Measurements from ENCODE around the gene HDAC4. TPM values are rescaled to one million over a fixed set of nuclear protein-coding genes. Genes with fewer than 3 reads are reported as not detected.

The HDAC4 gene
- total and polyA plus RNA-seq, 2 of the 8 experiments (the other 6 are each of a cell fraction or from before 2014, with no cell fraction given), result 15.4 to 31.5 TPM

DNA sequence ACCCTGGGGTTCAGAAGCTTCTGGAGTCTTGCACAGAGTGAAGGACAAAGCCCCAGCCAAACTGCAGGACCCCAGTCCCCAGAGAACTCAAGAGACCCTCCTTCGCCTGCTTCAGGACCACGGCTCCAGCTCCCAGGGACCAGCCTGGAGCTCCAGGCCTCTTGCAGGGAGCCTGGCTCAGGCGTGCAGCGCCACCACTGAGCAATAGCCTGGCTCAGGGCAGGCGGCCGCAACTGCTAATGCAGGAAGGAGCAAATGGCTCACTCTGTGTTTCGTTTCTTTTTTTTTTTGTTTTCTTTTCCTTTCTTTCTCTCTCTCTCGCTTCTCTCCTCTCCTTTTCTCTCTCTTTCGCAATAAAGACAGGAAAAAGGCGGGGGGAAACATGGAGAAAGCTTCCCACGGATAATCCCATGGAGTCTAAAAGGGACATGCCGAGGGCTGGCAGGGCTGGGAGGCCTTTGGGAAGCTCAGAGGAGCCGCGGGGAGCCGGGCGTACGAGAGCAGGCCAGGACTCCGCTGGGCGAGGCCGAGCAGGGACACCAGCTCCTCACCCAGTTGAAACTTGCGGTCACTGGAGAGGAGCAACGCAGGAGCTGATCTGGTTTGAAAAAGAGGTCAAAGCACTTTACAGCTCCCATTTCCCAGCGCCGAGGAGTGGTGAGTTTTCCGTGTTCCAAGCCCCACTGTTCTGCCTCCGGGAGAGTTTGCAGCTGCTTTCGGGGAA is 308.1 kb downstream of the HDAC4 start:
- Histone ChIP-seq H3K4ac (replicated peaks; ENCODE audit: insufficient read length, low read depth, low read length) (no peak overlapping the region), H3K4me2 (ENCODE audit: insufficient read depth in 1 of 2, low read depth in 2 of 2, low read length in 2 of 2) (no peak overlapping the region), H2BK12ac (ENCODE audit: low read depth, low read length) (no peak overlapping the region), H3K14ac (ENCODE audit: insufficient read length) (no peak overlapping the region), H3K4me3 (ENCODE audit: extremely low read depth in 1 of 4, insufficient read depth in 2 of 4, low read depth in 3 of 4, low read length in 4 of 4) (no peak overlapping the region), H3K4me1 (replicated peaks in 1 of 4; ENCODE audit: control insufficient read depth in 3 of 4, insufficient read depth in 4 of 4, low read length in 3 of 4) (no peaks in the 10 kb centered on the region), H4K5ac (ENCODE audit: insufficient read length, low read depth, low read length) (no peak overlapping the region), H3K27ac (ENCODE audit: low read depth, low read length) (no peak overlapping the region), H3K9ac (replicated peaks in 1 of 4; ENCODE audit: extremely low read depth in 1 of 4, low read depth in 3 of 4, low read length in 3 of 4) (no peak overlapping the region), H3K56ac (replicated peaks; ENCODE audit: insufficient read length, low read depth, low read length) (no peak overlapping the region), H3K23me2 (ENCODE audit: low read depth, low read length) (no peaks in the 10 kb centered on the region), H3K18ac (ENCODE audit: extremely low read depth, low read length) (no peak overlapping the region), H2AFZ (ENCODE audit: low read length) (no peak overlapping the region), H3K36me3 (ENCODE audit: control insufficient read depth in 2 of 4, insufficient read depth in 4 of 4, low read length in 3 of 4) (peaks cover 0 to 4% (median 0%) of the 10 kb centered on the region in 4 experiments; a peak in 1 of 8 replicates), H4K8ac (ENCODE audit: extremely low read depth, insufficient read depth, low read length) (no peak overlapping the region), H3K79me1 (ENCODE audit: low read depth, low read length) (no peaks in the 10 kb centered on the region), H3K79me2 (ENCODE audit: control insufficient read depth in 1 of 2, insufficient read depth in 2 of 2, low read length in 2 of 2) (no peaks in the 10 kb centered on the region), H2BK15ac (ENCODE audit: low read length) (no peak overlapping the region), H2BK20ac (ENCODE audit: low read length) (no peak overlapping the region), H3K23ac (ENCODE audit: insufficient read length) (no peak overlapping the region), H2BK120ac (replicated peaks; ENCODE audit: low read depth, low read length) (no peak overlapping the region), H4K20me1 (replicated peaks in 1 of 2; ENCODE audit: control insufficient read depth in 1 of 2, insufficient read depth in 2 of 2, low read length in 2 of 2) (peaks cover 0 to 2% of the 10 kb centered on the region in 2 experiments), H2AK5ac (ENCODE audit: low read depth, low read length) (no peak overlapping the region), H3K27me3 (replicated peaks in 1 of 4; ENCODE audit: control insufficient read depth in 3 of 4, extremely low read depth in 1 of 4, insufficient read depth in 3 of 4, low read length in 3 of 4) (no peaks in the 10 kb centered on the region), H3K9me3 (ENCODE audit: insufficient read depth in 2 of 2, low read depth in 1 of 2, low read length in 1 of 2) (no peaks in the 10 kb centered on the region), H2BK5ac (ENCODE audit: low read depth, low read length) (no peak overlapping the region), H4K91ac (replicated peaks; ENCODE audit: insufficient read length, low read length) (no peak overlapping the region)
- CTCF ChIA-PET (ENCODE audit: partially characterized antibody), result interaction anchor here (1.2 to 1.5 kb wide), 5 partner anchors 13 to 1051 kb away, joined by 3 to 5 read pairs (median 3); no protein-coding TSS in a partner anchor
- 91% methylated on average over 23 of the region's 27 CpGs; no CpG with 5 or more reads in 1 of the 2 experiments for WGBS, 2 experiments (ENCODE audit: extremely low coverage in 1 of 2, insufficient coverage in 1 of 2, insufficient read length in 1 of 2, insufficient replicate concordance in 2 of 2, low coverage in 1 of 2, low lambda C conversion rate in 2 of 2, missing lambda C conversion rate in 1 of 2)
- TF ChIP-seq BCL11A (IDR thresholded peaks at IDR 0.05; ENCODE audit: low read depth in 2 of 2, low read length in 2 of 2), result no peak
- TF ChIP-seq TEAD4 (IDR thresholded peaks at IDR 0.05; ENCODE audit: low read depth, low read length), result no peak
- peak; percentile 53; the same call in 1 of the 2 replicates for TF ChIP-seq CEBPB (IDR thresholded peaks at IDR 0.05; ENCODE audit: low read depth, low read length)
- DNase-seq (ENCODE audit: low read depth in 1 of 2, low spot score in 2 of 2) (no peak), FAIRE-seq (no peak)
- POLR2A ChIA-PET (ENCODE audit: partially characterized antibody), result interaction anchor here (1.3 kb wide), 1 partner anchor 17 kb away, joined by 4 read pairs; no protein-coding TSS in a partner anchor

All from H1 (cell line).